Pons (tissue), 1 donor: Measurements from ENCODE around the gene MYO5A.
A peak's percentile ranks its signal among the peaks of the same experiment; 100 is the strongest.
"Not testable (repeated sequence)": the region's sequence is repeated elsewhere in the genome, so short reads cannot be mapped to it uniquely, and the experiment has no call there.

Experiments used
- DNase-seq: peaks from one replicate; pipeline ENCODE4 v3.0.0-alpha.2; 2016; ENCODE audit warnings: low spot score

MYO5A gene

GRCh38 chr15:52288051-52288942 lies 240.4 kb downstream of the MYO5A start:
- no peak for DNase-seq

- DNase-seq: no peak
These were observed 241.6 kb downstream of the MYO5A start for GRCh38 chr15:52287114-52287513.

- DNase-seq: not testable (repeated sequence)
These were observed 242.7 kb downstream of the MYO5A start for GRCh38 chr15:52285941-52286340.

GRCh38 chr15:52284164-52284563 lies 244.5 kb downstream of the MYO5A start:
- DNase-seq: no peak

- DNase-seq: no peak
These were observed 245.4 kb downstream of the MYO5A start for GRCh38 chr15:52283281-52283680.

GRCh38 chr15:52282418-52282817 lies 246.3 kb downstream of the MYO5A start:
- DNase-seq: no peak

- DNase-seq: no peak
These were observed 247.3 kb downstream of the MYO5A start for GRCh38 chr15:52281085-52282035.

- peak; percentile 34 for DNase-seq
These were observed 248.2 kb downstream of the MYO5A start for GRCh38 chr15:52280326-52281084.

GRCh38 chr15:52278636-52279367 lies 249.9 kb downstream of the MYO5A start:
- DNase-seq: no peak

GRCh38 chr15:52278135-52278534 lies 250.5 kb downstream of the MYO5A start:
- DNase-seq: no peak

GRCh38 chr15:52277575-52277974 lies 251.1 kb downstream of the MYO5A start:
- DNase-seq: no peak

GRCh38 chr15:52276256-52276770 lies 252.4 kb downstream of the MYO5A start:
- DNase-seq: no peak

- no peak for DNase-seq
These were observed 265.0 kb downstream of the MYO5A start for GRCh38 chr15:52263563-52264282.

GRCh38 chr15:52262364-52262763 lies 266.3 kb downstream of the MYO5A start:
- DNase-seq: no peak

- peak; percentile 79 for DNase-seq
These were observed 267.0 kb downstream of the MYO5A start for GRCh38 chr15:52261498-52262242.

GRCh38 chr15:52261026-52261425 lies 267.7 kb downstream of the MYO5A start:
- no peak for DNase-seq

- DNase-seq: no peak
These were observed 269.2 kb downstream of the MYO5A start for GRCh38 chr15:52259503-52259902.

- DNase-seq: no peak
These were observed 270.2 kb downstream of the MYO5A start for GRCh38 chr15:52258461-52258860.

GRCh38 chr15:52257734-52258062 lies 271.0 kb downstream of the MYO5A start:
- DNase-seq: no peak
